Measurements from ENCODE around the gene TXK.

TXK gene

GRCh38 chr4:48156423-48156822 is 22.4 kb upstream of the TXK start:
- no peak for TF ChIP-seq CTCF (conservative IDR thresholded peaks at IDR 0.05; ENCODE audit: low read depth, low read length)
- no peaks in the 10 kb centered on the region for H3K27me3 ChIP-seq (ENCODE audit: insufficient read depth, low read depth)
- H4K20me1 ChIP-seq (ENCODE audit: insufficient read depth) = no peaks in the 10 kb centered on the region
- no peaks in the 10 kb centered on the region for H3K4me1 ChIP-seq (ENCODE audit: low read depth, poor library complexity, severe bottlenecking)
- H3K9ac ChIP-seq = no peak overlapping the region
- H3K4me3 ChIP-seq (IDR thresholded peaks at IDR 0.05; ENCODE audit: insufficient read depth, low read depth, low read length) = no peak overlapping the region
- no peak overlapping the region for H2AFZ ChIP-seq (ENCODE audit: low read depth)
- no peak overlapping the region for H3K4me2 ChIP-seq
- H3K79me2 ChIP-seq (ENCODE audit: insufficient read depth, low read depth) = no peaks in the 10 kb centered on the region
- no peak overlapping the region for H3K27ac ChIP-seq
- no peaks in the 10 kb centered on the region for H3K36me3 ChIP-seq (ENCODE audit: insufficient read depth)

- no peak for TF ChIP-seq CTCF (conservative IDR thresholded peaks at IDR 0.05; ENCODE audit: low read depth, low read length)
- H3K27me3 ChIP-seq (ENCODE audit: insufficient read depth, low read depth) = no peaks in the 10 kb centered on the region
- no peaks in the 10 kb centered on the region for H3K4me1 ChIP-seq (ENCODE audit: low read depth, poor library complexity, severe bottlenecking)
- H4K20me1 ChIP-seq (ENCODE audit: insufficient read depth) = no peaks in the 10 kb centered on the region
- no peaks in the 10 kb centered on the region for H3K79me2 ChIP-seq (ENCODE audit: insufficient read depth, low read depth)
- H3K27ac ChIP-seq = no peak overlapping the region
- no peak overlapping the region for H3K4me3 ChIP-seq (IDR thresholded peaks at IDR 0.05; ENCODE audit: insufficient read depth, low read depth, low read length)
- no peak overlapping the region for H3K4me2 ChIP-seq
- H3K36me3 ChIP-seq (ENCODE audit: insufficient read depth) = no peaks in the 10 kb centered on the region
- H2AFZ ChIP-seq (ENCODE audit: low read depth) = no peak overlapping the region
- no peak overlapping the region for H3K9ac ChIP-seq
Observed at GRCh38 chr4:48153791-48154550, 19.9 kb upstream of the TXK start.

GRCh38 chr4:48152259-48152658 is 18.2 kb upstream of the TXK start:
- Histone ChIP-seq H2AFZ (ENCODE audit: low read depth) (no peak overlapping the region), H4K20me1 (ENCODE audit: insufficient read depth) (no peaks in the 10 kb centered on the region), H3K9ac (no peak overlapping the region), H3K27ac (no peak overlapping the region), H3K36me3 (ENCODE audit: insufficient read depth) (no peaks in the 10 kb centered on the region), H3K79me2 (ENCODE audit: insufficient read depth, low read depth) (no peaks in the 10 kb centered on the region), H3K27me3 (ENCODE audit: insufficient read depth, low read depth) (no peaks in the 10 kb centered on the region), H3K4me3 (IDR thresholded peaks at IDR 0.05; ENCODE audit: insufficient read depth, low read depth, low read length) (no peak overlapping the region), H3K4me1 (ENCODE audit: low read depth, poor library complexity, severe bottlenecking) (no peaks in the 10 kb centered on the region), H3K4me2 (no peak overlapping the region)
- no peak for TF ChIP-seq CTCF (conservative IDR thresholded peaks at IDR 0.05; ENCODE audit: low read depth, low read length)

GRCh38 chr4:48149827-48150370 is 15.8 kb upstream of the TXK start:
- no peak overlapping the region for H3K9ac ChIP-seq
- no peaks in the 10 kb centered on the region for H3K79me2 ChIP-seq (ENCODE audit: insufficient read depth, low read depth)
- no peaks in the 10 kb centered on the region for H3K27me3 ChIP-seq (ENCODE audit: insufficient read depth, low read depth)
- no peak overlapping the region for H3K4me2 ChIP-seq
- H2AFZ ChIP-seq (ENCODE audit: low read depth) = no peak overlapping the region
- no peak overlapping the region for H3K27ac ChIP-seq
- H4K20me1 ChIP-seq (ENCODE audit: insufficient read depth) = no peaks in the 10 kb centered on the region
- no peaks in the 10 kb centered on the region for H3K4me1 ChIP-seq (ENCODE audit: low read depth, poor library complexity, severe bottlenecking)
- H3K36me3 ChIP-seq (ENCODE audit: insufficient read depth) = no peaks in the 10 kb centered on the region
- no peak overlapping the region for H3K4me3 ChIP-seq (IDR thresholded peaks at IDR 0.05; ENCODE audit: insufficient read depth, low read depth, low read length)
- TF ChIP-seq CTCF (conservative IDR thresholded peaks at IDR 0.05; ENCODE audit: low read depth, low read length) = no peak

All from KMS-11 (cell line).